ENCODE data around the gene SLC16A14. TPM values are rescaled to one million over a fixed set of nuclear protein-coding genes. Genes with fewer than 3 reads are reported as not detected.

Gene SLC16A14
- total and polyA plus RNA-seq, 2 of the 8 experiments (the other 6 are each of a cell fraction or from before 2014, with no cell fraction given): 2.1 to 3.0 TPM

- no peak for TF ChIP-seq SIX5 (IDR thresholded peaks at IDR 0.05; ENCODE audit: low read depth, low read length)
- no peak for TF ChIP-seq ATF3 (IDR thresholded peaks at IDR 0.05; ENCODE audit: insufficient read depth, low read depth, low read length)
- no peak for TF ChIP-seq TEAD4 (IDR thresholded peaks at IDR 0.05; ENCODE audit: low read depth, low read length)
- TF ChIP-seq CBX8 (IDR thresholded peaks at IDR 0.05; ENCODE audit: borderline replicate concordance, low read depth, low read length): no peak
- TF ChIP-seq E2F6 (IDR thresholded peaks at IDR 0.05): no peak
- TF ChIP-seq BCL11A (IDR thresholded peaks at IDR 0.05; ENCODE audit: low read depth in 2 of 2, low read length in 2 of 2): no peak
- TF ChIP-seq NANOG (IDR thresholded peaks at IDR 0.05; ENCODE audit: insufficient read depth, low read depth, low read length, poor library complexity, severe bottlenecking): no peak
- TF ChIP-seq RBBP5 (IDR thresholded peaks at IDR 0.05; ENCODE audit: borderline replicate concordance, low read depth, low read length): no peak
Observed at GRCh38 chr2:230069402-230069801, 678 bp upstream of the SLC16A14 start (continued).
